Stimulated activated CD4-positive, alpha-beta T cell treated with anti-CD3 and anti-CD28 coated beads, Interleukin-1b, Interleukin-23, amount 100 ng/mL, for 24 hours (primary cell): Measurements from ENCODE around the gene NPTX2.
"Not testable (repeated sequence)": the region's sequence is repeated elsewhere in the genome, so short reads cannot be mapped to it uniquely, and the experiment has no call there.

Experiments
- DNase-seq, 4 experiments: peaks; one replicate each; pipeline ENCODE4 v3.0.0-alpha.2; 2020; ENCODE audit warnings: low read depth in 4 of 4, low spot score in 1 of 4

NPTX2 gene

GRCh38 chr7:98617051-98617959 lies at the start of gene NPTX2:
NPTX2 (plus strand) TSS chr7:98617285; CDS start chr7:98617462, 177 bp downstream.
- peak in 1 of 4 experiments; percentile 16 for DNase-seq

GRCh38 chr7:98567991-98568390 lies 49.1 kb upstream of the NPTX2 start:
- DNase-seq: no peak

GRCh38 chr7:98568891-98569290 lies 48.2 kb upstream of the NPTX2 start:
- DNase-seq: no peak

- DNase-seq: no peak
Observed at GRCh38 chr7:98569691-98570337, 47.3 kb upstream of the NPTX2 start.

GRCh38 chr7:98571006-98571405 lies 46.1 kb upstream of the NPTX2 start:
- DNase-seq: no peak

GRCh38 chr7:98571986-98572385 lies 45.1 kb upstream of the NPTX2 start:
- no peak for DNase-seq

- DNase-seq: not testable (repeated sequence)
Observed at GRCh38 chr7:98572716-98573115, 44.4 kb upstream of the NPTX2 start.

GRCh38 chr7:98573816-98574215 lies 43.3 kb upstream of the NPTX2 start:
- DNase-seq: no peak

GRCh38 chr7:98575878-98576277 lies 41.2 kb upstream of the NPTX2 start:
- no peak for DNase-seq

GRCh38 chr7:98584830-98585229 lies 32.3 kb upstream of the NPTX2 start:
- DNase-seq: no peak

- no peak for DNase-seq
Observed at GRCh38 chr7:98591926-98592325, 25.2 kb upstream of the NPTX2 start.

- DNase-seq: no peak
Observed at GRCh38 chr7:98594348-98594747, 22.7 kb upstream of the NPTX2 start.

GRCh38 chr7:98594787-98595186 lies 22.3 kb upstream of the NPTX2 start:
- DNase-seq: no peak

- DNase-seq: no peak
Observed at GRCh38 chr7:98598846-98599615, 18.1 kb upstream of the NPTX2 start.

- DNase-seq: no peak
Observed at GRCh38 chr7:98599886-98600285, 17.2 kb upstream of the NPTX2 start.

GRCh38 chr7:98602755-98603398 lies 14.2 kb upstream of the NPTX2 start:
- no peak for DNase-seq

GRCh38 chr7:98603399-98603788 lies 13.7 kb upstream of the NPTX2 start:
- no peak for DNase-seq

GRCh38 chr7:98613601-98614425 lies 3.3 kb upstream of the NPTX2 start:
- no peak for DNase-seq

GRCh38 chr7:98616381-98617050 lies 569 bp upstream of the NPTX2 start:
- DNase-seq: no peak

GRCh38 chr7:98617960-98618418 lies 904 bp downstream of the NPTX2 start:
- DNase-seq: no peak
